ENCODE measurements around the gene ALMS1.
A peak's percentile ranks its signal among the peaks of the same experiment; 100 is the strongest.
"Not testable (repeated sequence)": the region's sequence is repeated elsewhere in the genome, so short reads cannot be mapped to it uniquely, and the experiment has no call there.

Gene ALMS1

GRCh38 chr2:73582364-73582763, 196.7 kb downstream of the ALMS1 start:
- in situ Hi-C loops (cut with MboI; ENCODE audit: low sequenced_read_pairs), result no loop called here

GRCh38 chr2:73588177-73588576, 202.5 kb downstream of the ALMS1 start:
- H3K27me3 ChIP-seq (ENCODE audit: low read depth), result no peaks in the 10 kb centered on the region
- H3K36me3 ChIP-seq (replicated peaks), result no peaks in the 10 kb centered on the region
- no peak overlapping the region for H3K4me3 ChIP-seq
- in situ Hi-C loops (cut with MboI; ENCODE audit: low sequenced_read_pairs), result no loop called here
- DNase-seq (ENCODE audit: low spot score in 2 of 2), result no peak
- peaks cover 10% of the 10 kb centered on the region for H3K4me1 ChIP-seq
- no peaks in the 10 kb centered on the region for H3K9me3 ChIP-seq

More at GRCh38 chr2:73582364-73582763, 196.7 kb downstream of the ALMS1 start:
- H3K9me3 ChIP-seq, result no peaks in the 10 kb centered on the region; the same call in 1 of the 2 replicates
- H3K36me3 ChIP-seq (replicated peaks), result no peaks in the 10 kb centered on the region
- DNase-seq (ENCODE audit: low spot score in 2 of 2), result no peak
- H3K27me3 ChIP-seq (ENCODE audit: low read depth), result no peaks in the 10 kb centered on the region
- H3K4me1 ChIP-seq, result no peaks in the 10 kb centered on the region; the same call in 1 of the 2 replicates
- no peak overlapping the region for H3K4me3 ChIP-seq

GRCh38 chr2:73593680-73594079, 208.0 kb downstream of the ALMS1 start:
- no peak overlapping the region for H3K4me3 ChIP-seq
- no peak for DNase-seq (ENCODE audit: low spot score in 2 of 2)
- no peaks in the 10 kb centered on the region for H3K36me3 ChIP-seq (replicated peaks)
- no peaks in the 10 kb centered on the region for H3K27me3 ChIP-seq (ENCODE audit: low read depth)
- no peaks in the 10 kb centered on the region for H3K9me3 ChIP-seq
- in situ Hi-C loops (cut with MboI; ENCODE audit: low sequenced_read_pairs), result no loop called here
- H3K4me1 ChIP-seq, result no peaks in the 10 kb centered on the region

GRCh38 chr2:73594251-73594650, 208.6 kb downstream of the ALMS1 start:
- in situ Hi-C loops (cut with MboI; ENCODE audit: low sequenced_read_pairs), result no loop called here
- no peak overlapping the region for H3K4me3 ChIP-seq
- no peak for DNase-seq (ENCODE audit: low spot score in 2 of 2)
- H3K36me3 ChIP-seq (replicated peaks), result no peaks in the 10 kb centered on the region
- H3K9me3 ChIP-seq, result no peaks in the 10 kb centered on the region
- no peaks in the 10 kb centered on the region for H3K4me1 ChIP-seq
- no peaks in the 10 kb centered on the region for H3K27me3 ChIP-seq (ENCODE audit: low read depth)

GRCh38 chr2:73601780-73602179, 216.1 kb downstream of the ALMS1 start:
- H3K4me1 ChIP-seq, result no peaks in the 10 kb centered on the region
- no peaks in the 10 kb centered on the region for H3K27me3 ChIP-seq (ENCODE audit: low read depth)
- no peak for DNase-seq (ENCODE audit: low spot score in 2 of 2)
- H3K4me3 ChIP-seq, result no peak overlapping the region
- no peaks in the 10 kb centered on the region for H3K36me3 ChIP-seq (replicated peaks)
- H3K9me3 ChIP-seq, result no peaks in the 10 kb centered on the region
- in situ Hi-C loops (cut with MboI; ENCODE audit: low sequenced_read_pairs), result no loop called here

- DNase-seq (ENCODE audit: low spot score in 2 of 2); in situ Hi-C loops (cut with MboI; ENCODE audit: low sequenced_read_pairs); H3K27me3 ChIP-seq (ENCODE audit: low read depth); H3K9me3 ChIP-seq; H3K36me3 ChIP-seq (replicated peaks); H3K4me3 ChIP-seq; H3K4me1 ChIP-seq: not testable (repeated sequence)
Observed at GRCh38 chr2:73603099-73603588, 217.5 kb downstream of the ALMS1 start.

GRCh38 chr2:73604589-73604988, 219.0 kb downstream of the ALMS1 start:
- DNase-seq (ENCODE audit: low spot score in 2 of 2); H3K27me3 ChIP-seq (ENCODE audit: low read depth); H3K4me1 ChIP-seq; H3K9me3 ChIP-seq; H3K4me3 ChIP-seq; in situ Hi-C loops (cut with MboI; ENCODE audit: low sequenced_read_pairs); H3K36me3 ChIP-seq (replicated peaks): not testable (repeated sequence)

- no peaks in the 10 kb centered on the region for H3K27me3 ChIP-seq (ENCODE audit: low read depth)
- no peaks in the 10 kb centered on the region for H3K4me1 ChIP-seq
- no peak for DNase-seq (ENCODE audit: low spot score in 2 of 2)
- H3K4me3 ChIP-seq, result no peak overlapping the region
- in situ Hi-C loops (cut with MboI; ENCODE audit: low sequenced_read_pairs), result no loop called here
- H3K9me3 ChIP-seq, result no peaks in the 10 kb centered on the region
- no peaks in the 10 kb centered on the region for H3K36me3 ChIP-seq (replicated peaks)
Observed at GRCh38 chr2:73610111-73610510, 224.5 kb downstream of the ALMS1 start.

- DNase-seq (ENCODE audit: low spot score in 2 of 2), result no peak
- in situ Hi-C loops (cut with MboI; ENCODE audit: low sequenced_read_pairs), result no loop called here
- no peaks in the 10 kb centered on the region for H3K9me3 ChIP-seq
- H3K4me1 ChIP-seq, result no peaks in the 10 kb centered on the region
- no peaks in the 10 kb centered on the region for H3K36me3 ChIP-seq (replicated peaks)
- H3K4me3 ChIP-seq, result no peak overlapping the region
- H3K27me3 ChIP-seq (ENCODE audit: low read depth), result no peaks in the 10 kb centered on the region
Observed at GRCh38 chr2:73611193-73611592, 225.6 kb downstream of the ALMS1 start.

GRCh38 chr2:73611867-73612266, 226.2 kb downstream of the ALMS1 start:
- H3K4me1 ChIP-seq, result no peaks in the 10 kb centered on the region
- no peak for DNase-seq (ENCODE audit: low spot score in 2 of 2)
- no peak overlapping the region for H3K4me3 ChIP-seq
- in situ Hi-C loops (cut with MboI; ENCODE audit: low sequenced_read_pairs), result no loop called here
- H3K27me3 ChIP-seq (ENCODE audit: low read depth), result no peaks in the 10 kb centered on the region
- no peaks in the 10 kb centered on the region for H3K36me3 ChIP-seq (replicated peaks)
- no peaks in the 10 kb centered on the region for H3K9me3 ChIP-seq

GRCh38 chr2:73614105-73614504, 228.5 kb downstream of the ALMS1 start:
- Histone ChIP-seq H3K4me3 (no peak overlapping the region), H3K36me3 (replicated peaks) (no peaks in the 10 kb centered on the region), H3K9me3 (no peaks in the 10 kb centered on the region), H3K4me1 (no peaks in the 10 kb centered on the region), H3K27me3 (ENCODE audit: low read depth) (no peaks in the 10 kb centered on the region)
- DNase-seq (ENCODE audit: low spot score in 2 of 2), result no peak
- in situ Hi-C loops (cut with MboI; ENCODE audit: low sequenced_read_pairs), result no loop called here

- no peak overlapping the region for H3K4me3 ChIP-seq
- no peaks in the 10 kb centered on the region for H3K36me3 ChIP-seq (replicated peaks)
- no peaks in the 10 kb centered on the region for H3K9me3 ChIP-seq
- H3K27me3 ChIP-seq (ENCODE audit: low read depth), result no peaks in the 10 kb centered on the region
- no peaks in the 10 kb centered on the region for H3K4me1 ChIP-seq
- in situ Hi-C loops (cut with MboI; ENCODE audit: low sequenced_read_pairs), result no loop called here
- DNase-seq (ENCODE audit: low spot score in 2 of 2), result no peak
Observed at GRCh38 chr2:73614997-73615396, 229.4 kb downstream of the ALMS1 start.

GRCh38 chr2:73619925-73620324, 234.3 kb downstream of the ALMS1 start:
- H3K36me3 ChIP-seq (replicated peaks); DNase-seq (ENCODE audit: low spot score in 2 of 2); H3K27me3 ChIP-seq (ENCODE audit: low read depth); in situ Hi-C loops (cut with MboI; ENCODE audit: low sequenced_read_pairs); H3K4me1 ChIP-seq; H3K4me3 ChIP-seq; H3K9me3 ChIP-seq: not testable (repeated sequence)

GRCh38 chr2:73624036-73624435, 238.4 kb downstream of the ALMS1 start:
- H3K36me3 ChIP-seq (replicated peaks); H3K9me3 ChIP-seq; in situ Hi-C loops (cut with MboI; ENCODE audit: low sequenced_read_pairs); DNase-seq (ENCODE audit: low spot score in 2 of 2); H3K4me1 ChIP-seq; H3K4me3 ChIP-seq; H3K27me3 ChIP-seq (ENCODE audit: low read depth): not testable (repeated sequence)

- H3K4me3 ChIP-seq; H3K4me1 ChIP-seq; H3K36me3 ChIP-seq (replicated peaks); in situ Hi-C loops (cut with MboI; ENCODE audit: low sequenced_read_pairs); H3K27me3 ChIP-seq (ENCODE audit: low read depth); H3K9me3 ChIP-seq: not testable (repeated sequence)
- peak in 1 of 2 experiments; percentile 44 for DNase-seq (ENCODE audit: low spot score in 2 of 2)
Observed at GRCh38 chr2:73624625-73625024, 239.0 kb downstream of the ALMS1 start.

All from HAP-1 (cell line).